GM10847 (cell line): Measurements from ENCODE around the gene ING4.

Experiments
- POLR2A ChIP-seq: IDR thresholded peaks from 2 replicates; pipeline ENCODE4 v1.6.1; 2011; ENCODE audit not compliant: insufficient read length; ENCODE audit errors: extremely low read depth

The ING4 gene

GRCh38 chr12:6650832-6651231, 12.1 kb downstream of the ING4 start:
- TF ChIP-seq POLR2A = no peak

GRCh38 chr12:6647083-6647604, 15.8 kb downstream of the ING4 start, which contains the start of gene ACRBP:
Gene ACRBP (minus strand): TSS chr12:6647432. CDS start chr12:6647366, 66 bp downstream.
- peak; percentile 16 for TF ChIP-seq POLR2A

GRCh38 chr12:6646276-6647082, 16.4 kb downstream of the ING4 start:
- TF ChIP-seq POLR2A = no peak

GRCh38 chr12:6644903-6645302, 18.0 kb downstream of the ING4 start:
- TF ChIP-seq POLR2A = no peak

GRCh38 chr12:6644257-6644596, 18.7 kb downstream of the ING4 start:
- no peak for TF ChIP-seq POLR2A

GRCh38 chr12:6643569-6644256, 19.2 kb downstream of the ING4 start:
- TF ChIP-seq POLR2A = no peak

GRCh38 chr12:6641131-6641530, 21.8 kb downstream of the ING4 start:
- TF ChIP-seq POLR2A = no peak

GRCh38 chr12:6640497-6640896, 22.4 kb downstream of the ING4 start:
- no peak for TF ChIP-seq POLR2A

GRCh38 chr12:6639151-6639801, 23.6 kb downstream of the ING4 start:
- TF ChIP-seq POLR2A = no peak

- TF ChIP-seq POLR2A = no peak
Measured at GRCh38 chr12:6638305-6638704, 24.6 kb downstream of the ING4 start.

GRCh38 chr12:6635856-6636531, 26.9 kb downstream of the ING4 start, which contains the start of gene LPAR5:
Gene LPAR5 (minus strand): TSS chr12:6635959. CDS start chr12:6621248, 14,711 bp downstream.
- TF ChIP-seq POLR2A = peak; percentile 53

GRCh38 chr12:6635375-6635855, 27.5 kb downstream of the ING4 start:
- no peak for TF ChIP-seq POLR2A

- TF ChIP-seq POLR2A = peak; percentile 13
Measured at GRCh38 chr12:6632026-6632983, 30.6 kb downstream of the ING4 start.

- no peak for TF ChIP-seq POLR2A
Measured at GRCh38 chr12:6631549-6631961, 31.4 kb downstream of the ING4 start.

GRCh38 chr12:6630736-6631135, 32.2 kb downstream of the ING4 start:
- no peak for TF ChIP-seq POLR2A
